ENCODE data around the gene PVR.

DNA sequence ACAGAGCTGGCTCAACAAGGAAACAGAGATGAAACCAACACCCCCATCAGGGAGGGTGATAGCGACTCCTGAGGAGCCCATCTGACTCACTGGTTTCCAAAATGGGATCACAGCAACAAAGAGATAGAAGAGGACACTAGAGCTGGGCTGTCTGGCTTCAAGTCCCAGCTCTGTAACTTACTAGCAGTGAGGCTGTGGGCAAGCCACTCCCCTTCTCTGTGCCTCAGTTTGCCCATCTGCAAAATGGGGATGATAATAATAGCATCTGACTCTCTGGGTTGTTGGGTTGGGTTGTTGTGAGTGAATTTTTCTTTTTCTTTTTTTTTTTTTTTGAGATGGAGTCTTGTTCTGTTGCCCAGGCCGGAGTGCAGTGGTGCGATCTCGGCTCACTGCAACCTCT is 16.1 kb upstream of the PVR start:
- TF ChIP-seq PATZ1 (CRISPR knock-in tag; IDR thresholded peaks at IDR 0.05; ENCODE audit: borderline replicate concordance) (no peak), PPARA (CRISPR knock-in tag; IDR thresholded peaks at IDR 0.05; ENCODE audit: borderline replicate concordance) (no peak), OSR1 (CRISPR knock-in tag; IDR thresholded peaks at IDR 0.05) (no peak), TCF4 (CRISPR knock-in tag; IDR thresholded peaks at IDR 0.05; ENCODE audit: borderline replicate concordance) (no peak), CSRNP3 (CRISPR knock-in tag; IDR thresholded peaks at IDR 0.05) (no peak), ZNF8 (CRISPR knock-in tag; IDR thresholded peaks at IDR 0.05) (no peak), TSHZ2 (CRISPR knock-in tag; IDR thresholded peaks at IDR 0.05) (no peak), ARNTL (CRISPR knock-in tag; IDR thresholded peaks at IDR 0.05; ENCODE audit: borderline replicate concordance, low read depth) (no peak)
- TF ChIP-seq, protein P1, sequence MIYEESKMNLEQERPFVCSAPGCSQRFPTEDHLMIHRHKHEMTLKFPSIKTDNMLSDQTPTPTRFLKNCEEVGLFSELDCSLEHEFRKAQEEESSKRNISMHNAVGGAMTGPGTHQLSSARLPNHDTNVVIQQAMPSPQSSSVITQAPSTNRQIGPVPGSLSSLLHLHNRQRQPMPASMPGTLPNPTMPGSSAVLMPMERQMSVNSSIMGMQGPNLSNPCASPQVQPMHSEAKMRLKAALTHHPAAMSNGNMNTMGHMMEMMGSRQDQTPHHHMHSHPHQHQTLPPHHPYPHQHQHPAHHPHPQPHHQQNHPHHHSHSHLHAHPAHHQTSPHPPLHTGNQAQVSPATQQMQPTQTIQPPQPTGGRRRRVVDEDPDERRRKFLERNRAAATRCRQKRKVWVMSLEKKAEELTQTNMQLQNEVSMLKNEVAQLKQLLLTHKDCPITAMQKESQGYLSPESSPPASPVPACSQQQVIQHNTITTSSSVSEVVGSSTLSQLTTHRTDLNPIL (CRISPR knock-in tag; IDR thresholded peaks at IDR 0.05; ENCODE audit: low read depth): no peak

Data from SK-N-SH treated with all-trans-retinoic acid at 6 μM for 48 hours (cell line).